ENCODE data around the gene SART3. TPM values are rescaled to one million over a fixed set of nuclear protein-coding genes. Genes with fewer than 3 reads are reported as not detected.
"Not testable (repeated sequence)": the region's sequence is repeated elsewhere in the genome, so short reads cannot be mapped to it uniquely, and the experiment has no call there.

The SART3 gene
- total RNA-seq, 2 experiments from 2014 or later, result 69.3 to 87.1 TPM

GRCh38 chr12:108495823-108496579 lies 65.0 kb downstream of the SART3 start:
- ChIA-PET POLR2A (no interaction called here), CTCF (interaction anchor here (0.6 to 1.7 kb wide), 6 partner anchors 10 to 505 kb away, joined by 3 to 6 read pairs (median 3); no protein-coding TSS in a partner anchor)
- Mint-ChIP-seq H3K27me3 (peaks cover 36% of the 10 kb centered on the region), H3K27ac (no peak overlapping the region), H3K4me3 (no peak overlapping the region), H3K36me3 (ENCODE audit: low read depth) (peaks cover 2% of the 10 kb centered on the region), H3K4me1 (no peaks in the 10 kb centered on the region), H3K9me3 (ENCODE audit: low read depth) (no peaks in the 10 kb centered on the region)
- ATAC-seq (no peak), DNase-seq (no peak)
- intact Hi-C loops (cut with DNase I, micrococcal nuclease), result no loop called here

- no peak overlapping the region for H3K27ac Mint-ChIP-seq
- H3K27me3 Mint-ChIP-seq, result peaks cover 36% of the 10 kb centered on the region
- DNase-seq (peak; percentile 63), ATAC-seq (peak; percentile 26)
- no peaks in the 10 kb centered on the region for H3K9me3 Mint-ChIP-seq (ENCODE audit: low read depth)
- intact Hi-C loops (cut with DNase I, micrococcal nuclease), result no loop called here
- H3K4me1 Mint-ChIP-seq, result no peaks in the 10 kb centered on the region
- no peak overlapping the region for H3K4me3 Mint-ChIP-seq
- peaks cover 2% of the 10 kb centered on the region for H3K36me3 Mint-ChIP-seq (ENCODE audit: low read depth)
- POLR2A ChIA-PET, result no interaction called here
- CTCF ChIA-PET, result interaction anchor here (0.6 to 1.4 kb wide), 5 partner anchors 11 to 504 kb away, joined by 3 to 4 read pairs (median 3); no protein-coding TSS in a partner anchor
Measured at GRCh38 chr12:108495054-108495453, 65.9 kb downstream of the SART3 start.

GRCh38 chr12:108491256-108491655 lies 69.7 kb downstream of the SART3 start:
- H3K9me3 Mint-ChIP-seq (ENCODE audit: low read depth), result peaks cover 5% of the 10 kb centered on the region
- ATAC-seq (no peak), DNase-seq (no peak)
- intact Hi-C loops (cut with DNase I, micrococcal nuclease), result no loop called here
- CTCF ChIA-PET, result interaction anchor here (0.7 kb wide), 1 partner anchor 498 kb away, joined by 3 read pairs; no protein-coding TSS in a partner anchor
- no peak overlapping the region for H3K4me3 Mint-ChIP-seq
- H3K27ac Mint-ChIP-seq, result no peak overlapping the region
- H3K27me3 Mint-ChIP-seq, result peaks cover 37% of the 10 kb centered on the region
- peaks cover 2% of the 10 kb centered on the region for H3K36me3 Mint-ChIP-seq (ENCODE audit: low read depth)
- H3K4me1 Mint-ChIP-seq, result no peaks in the 10 kb centered on the region
- POLR2A ChIA-PET, result no interaction called here

GRCh38 chr12:108487029-108487428 lies 73.9 kb downstream of the SART3 start:
- H3K36me3 Mint-ChIP-seq (ENCODE audit: low read depth), result not testable (repeated sequence)

GRCh38 chr12:108485371-108485770 lies 75.6 kb downstream of the SART3 start:
- POLR2A ChIA-PET; ATAC-seq; H3K27ac Mint-ChIP-seq; H3K4me3 Mint-ChIP-seq; intact Hi-C loops (cut with DNase I, micrococcal nuclease); CTCF ChIA-PET; DNase-seq; H3K9me3 Mint-ChIP-seq (ENCODE audit: low read depth); H3K36me3 Mint-ChIP-seq (ENCODE audit: low read depth); H3K4me1 Mint-ChIP-seq: not testable (repeated sequence)
- H3K27me3 Mint-ChIP-seq, result peaks cover 21% of the 10 kb centered on the region

More at GRCh38 chr12:108487029-108487428, 73.9 kb downstream of the SART3 start:
- peaks cover 24% of the 10 kb centered on the region for H3K27me3 Mint-ChIP-seq
- ATAC-seq; intact Hi-C loops (cut with DNase I, micrococcal nuclease); CTCF ChIA-PET; DNase-seq; H3K9me3 Mint-ChIP-seq (ENCODE audit: low read depth); H3K4me3 Mint-ChIP-seq; H3K4me1 Mint-ChIP-seq; POLR2A ChIA-PET; H3K27ac Mint-ChIP-seq: not testable (repeated sequence)

GRCh38 chr12:108484845-108485244 lies 76.1 kb downstream of the SART3 start:
- Mint-ChIP-seq H3K4me1 (no peaks in the 10 kb centered on the region), H3K27ac (no peak overlapping the region), H3K27me3 (peaks cover 21% of the 10 kb centered on the region), H3K9me3 (ENCODE audit: low read depth) (peaks cover 5% of the 10 kb centered on the region), H3K36me3 (ENCODE audit: low read depth) (no peaks in the 10 kb centered on the region), H3K4me3 (no peak overlapping the region)
- POLR2A ChIA-PET, result no interaction called here
- CTCF ChIA-PET, result no interaction called here
- DNase-seq (no peak), ATAC-seq (no peak)
- intact Hi-C loops (cut with DNase I, micrococcal nuclease), result no loop called here

GRCh38 chr12:108484431-108484830 lies 76.5 kb downstream of the SART3 start:
- ATAC-seq (no peak), DNase-seq (no peak)
- intact Hi-C loops (cut with DNase I, micrococcal nuclease), result no loop called here
- no peak overlapping the region for H3K27ac Mint-ChIP-seq
- ChIA-PET POLR2A (no interaction called here), CTCF (interaction anchor here (0.6 to 0.7 kb wide), 2 partner anchors 16 to 425 kb away, joined by 3 read pairs; no protein-coding TSS in a partner anchor)
- H3K4me3 Mint-ChIP-seq, result no peak overlapping the region
- peaks cover 22% of the 10 kb centered on the region for H3K27me3 Mint-ChIP-seq
- H3K4me1 Mint-ChIP-seq, result no peaks in the 10 kb centered on the region
- H3K36me3 Mint-ChIP-seq (ENCODE audit: low read depth), result no peaks in the 10 kb centered on the region
- H3K9me3 Mint-ChIP-seq (ENCODE audit: low read depth), result peaks cover 5% of the 10 kb centered on the region

- Mint-ChIP-seq H3K27ac (no peak overlapping the region), H3K9me3 (ENCODE audit: low read depth) (peaks cover 5% of the 10 kb centered on the region), H3K4me1 (no peaks in the 10 kb centered on the region), H3K36me3 (ENCODE audit: low read depth) (no peaks in the 10 kb centered on the region), H3K4me3 (no peak overlapping the region), H3K27me3 (peaks cover 23% of the 10 kb centered on the region)
- intact Hi-C loops (cut with DNase I, micrococcal nuclease), result no loop called here
- DNase-seq (no peak), ATAC-seq (no peak)
- ChIA-PET POLR2A (no interaction called here), CTCF (interaction anchor here (0.6 kb wide), 2 partner anchors 131 to 424 kb away, joined by 3 to 4 read pairs; no protein-coding TSS in a partner anchor)
Measured at GRCh38 chr12:108483213-108484059, 77.5 kb downstream of the SART3 start.

GRCh38 chr12:108482717-108483212 lies 78.2 kb downstream of the SART3 start:
- Mint-ChIP-seq H3K36me3 (ENCODE audit: low read depth) (no peaks in the 10 kb centered on the region), H3K4me3 (no peak overlapping the region), H3K27ac (no peak overlapping the region), H3K4me1 (no peaks in the 10 kb centered on the region), H3K27me3 (peaks cover 22% of the 10 kb centered on the region), H3K9me3 (ENCODE audit: low read depth) (peaks cover 5% of the 10 kb centered on the region)
- POLR2A ChIA-PET, result no interaction called here
- CTCF ChIA-PET, result interaction anchor here (0.6 kb wide), 1 partner anchor 131 kb away, joined by 4 read pairs; no protein-coding TSS in a partner anchor
- intact Hi-C loops (cut with DNase I, micrococcal nuclease), result no loop called here
- ATAC-seq, result no peak
- DNase-seq, result no peak

- Mint-ChIP-seq H3K27me3 (peaks cover 16% of the 10 kb centered on the region), H3K27ac (no peak overlapping the region), H3K9me3 (ENCODE audit: low read depth) (no peaks in the 10 kb centered on the region), H3K36me3 (ENCODE audit: low read depth) (no peaks in the 10 kb centered on the region), H3K4me3 (no peak overlapping the region), H3K4me1 (no peaks in the 10 kb centered on the region)
- ATAC-seq (peak; percentile 69), DNase-seq (no peak)
- intact Hi-C loops (cut with DNase I, micrococcal nuclease), result no loop called here
- ChIA-PET CTCF (interaction anchor here (1.1 kb wide), 1 partner anchor 181 kb away, joined by 3 read pairs; no protein-coding TSS in a partner anchor), POLR2A (no interaction called here)
Measured at GRCh38 chr12:108479364-108480070, 81.5 kb downstream of the SART3 start.

GRCh38 chr12:108478611-108479206 lies 82.3 kb downstream of the SART3 start:
- peaks cover 16% of the 10 kb centered on the region for H3K27me3 Mint-ChIP-seq
- no peaks in the 10 kb centered on the region for H3K9me3 Mint-ChIP-seq (ENCODE audit: low read depth)
- intact Hi-C loops (cut with DNase I, micrococcal nuclease), result no loop called here
- H3K4me3 Mint-ChIP-seq, result no peak overlapping the region
- ATAC-seq (no peak), DNase-seq (no peak)
- no peak overlapping the region for H3K27ac Mint-ChIP-seq
- no peaks in the 10 kb centered on the region for H3K4me1 Mint-ChIP-seq
- ChIA-PET POLR2A (no interaction called here), CTCF (interaction anchor here (1.1 kb wide), 1 partner anchor 181 kb away, joined by 3 read pairs; no protein-coding TSS in a partner anchor)
- no peaks in the 10 kb centered on the region for H3K36me3 Mint-ChIP-seq (ENCODE audit: low read depth)

All from activated CD4-positive, alpha-beta T cell treated with anti-CD3 and anti-CD28 coated beads for 36 hours (primary cell).